ENCODE measurements around the gene MYEOV.

- TF ChIP-seq CTCF (IDR thresholded peaks at IDR 0.05) (no peak), EZH2 (IDR thresholded peaks at IDR 0.05; ENCODE audit: borderline replicate concordance, insufficient read depth, low read depth, low read length, poor library complexity, severe bottlenecking) (no peak)
Observed at GRCh38 chr11:69270941-69271340, 23.0 kb upstream of the MYEOV start.
